ENCODE data around the gene RXRA.
"Not testable (repeated sequence)": the region's sequence is repeated elsewhere in the genome, so short reads cannot be mapped to it uniquely, and the experiment has no call there.

Gene RXRA

DNA sequence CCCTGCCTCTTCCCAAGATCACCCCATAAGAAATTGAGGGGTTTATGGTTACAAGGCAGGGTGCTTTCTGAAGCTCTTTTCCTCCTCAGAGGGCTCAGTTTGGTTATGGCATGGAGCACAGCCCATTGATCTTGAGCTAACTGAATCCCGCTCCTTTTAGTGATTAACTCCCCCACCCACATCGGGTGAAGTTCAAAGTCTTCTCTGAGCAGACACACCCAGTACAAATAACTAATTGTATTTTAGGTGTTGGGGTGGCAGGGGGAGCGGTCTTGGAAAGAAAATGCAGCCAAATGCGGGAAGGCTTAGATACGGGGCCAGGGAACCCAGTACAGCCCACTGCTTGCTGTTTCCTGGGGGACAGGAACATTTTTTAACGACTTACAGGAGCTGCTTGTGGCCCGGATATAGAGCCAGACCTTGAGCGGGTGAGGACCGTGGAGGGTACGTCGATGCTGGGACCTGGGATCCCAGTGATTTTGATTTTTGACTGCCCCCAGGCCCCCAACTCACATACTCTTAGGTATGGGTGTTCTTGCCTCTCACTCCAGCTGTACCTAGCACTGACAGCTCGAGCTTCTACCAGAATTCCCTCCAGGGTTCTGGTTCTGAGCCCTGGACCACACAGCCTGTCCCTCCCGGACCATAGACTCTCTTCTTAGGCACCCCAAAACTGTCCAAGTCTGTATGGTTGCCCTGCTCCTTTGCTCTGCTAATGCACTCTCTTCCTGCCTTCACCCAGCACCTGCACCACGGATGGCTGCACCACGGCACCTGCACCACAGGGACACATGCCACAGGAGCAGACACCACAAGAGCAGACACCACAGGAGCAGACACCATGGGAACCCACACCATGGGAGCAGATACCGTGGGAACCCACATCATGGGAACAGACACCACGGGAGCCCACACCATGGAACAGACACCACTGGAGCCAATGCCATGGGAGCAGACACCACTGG is 18.3 kb upstream of the RXRA start:
- no peak for DNase-seq (ENCODE audit: low read depth in 2 of 2)

- not testable (repeated sequence) for DNase-seq (ENCODE audit: low read depth in 2 of 2)
Measured at GRCh38 chr9:134308639-134309220, 17.5 kb upstream of the RXRA start.

DNA sequence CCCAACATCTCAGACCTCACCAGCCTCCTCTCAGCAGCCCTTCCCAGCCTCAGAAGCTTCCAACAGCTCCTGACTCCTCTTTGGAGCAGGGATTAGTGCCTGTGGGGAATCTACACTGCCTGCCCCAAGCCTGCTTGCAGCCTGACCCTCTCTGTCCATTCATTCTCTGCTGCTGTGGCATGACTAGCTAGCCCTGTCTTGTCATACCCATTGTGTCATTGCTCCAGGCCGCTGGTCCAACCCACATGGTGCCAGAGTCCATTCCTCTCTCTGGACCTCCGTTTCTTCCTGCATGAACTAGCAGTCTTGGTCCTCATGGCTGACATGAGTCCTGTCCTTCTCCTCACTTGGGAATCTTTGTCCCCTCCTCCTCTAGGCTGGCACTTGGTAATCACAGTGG is 12.8 kb upstream of the RXRA start:
- no peak for DNase-seq (ENCODE audit: low read depth in 2 of 2)

- no peak for DNase-seq (ENCODE audit: low read depth in 2 of 2)
Measured at GRCh38 chr9:134314039-134314949, 12.0 kb upstream of the RXRA start.

DNA sequence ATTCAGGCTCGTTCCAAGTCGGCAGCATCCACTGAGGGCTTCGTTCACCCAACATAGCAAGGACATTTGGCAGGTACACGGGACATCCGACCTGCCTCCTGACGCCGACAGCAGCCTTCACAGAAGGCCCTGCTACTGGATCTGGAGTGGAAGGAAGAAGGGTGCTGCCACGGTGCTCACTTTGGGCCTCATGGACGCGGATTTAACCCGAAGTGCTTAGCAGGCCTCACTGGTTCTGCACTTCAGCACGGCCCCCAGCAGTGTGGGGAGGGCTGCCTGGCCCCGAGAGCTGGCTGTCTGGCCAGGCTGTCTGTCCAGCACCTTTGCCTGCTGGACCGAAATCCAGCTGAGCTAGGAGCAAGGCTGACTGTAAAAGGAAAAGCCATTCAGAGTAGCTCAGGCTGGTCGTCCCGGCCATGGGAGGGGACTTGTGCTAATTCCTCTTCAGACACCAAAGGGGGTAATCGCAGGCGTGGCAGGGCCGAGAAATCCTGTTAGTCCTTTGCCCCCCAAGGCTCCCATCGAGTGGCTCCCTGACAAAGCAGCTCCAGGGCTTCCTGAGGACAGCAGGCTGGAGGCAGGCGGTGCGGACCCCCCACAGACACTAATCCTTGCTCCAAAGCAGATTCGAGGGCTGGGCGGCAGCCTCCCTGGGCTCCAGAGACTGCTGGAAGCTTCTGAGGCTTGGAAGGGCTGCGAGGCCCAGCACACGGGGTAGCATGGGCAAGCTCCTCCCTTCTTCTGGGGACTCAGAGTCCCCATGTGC is 11.1 kb upstream of the RXRA start:
- DNase-seq (ENCODE audit: low read depth in 2 of 2) = no peak

GRCh38 chr9:134315716-134316448 is 10.4 kb upstream of the RXRA start:
- no peak for DNase-seq (ENCODE audit: low read depth in 2 of 2)

DNA sequence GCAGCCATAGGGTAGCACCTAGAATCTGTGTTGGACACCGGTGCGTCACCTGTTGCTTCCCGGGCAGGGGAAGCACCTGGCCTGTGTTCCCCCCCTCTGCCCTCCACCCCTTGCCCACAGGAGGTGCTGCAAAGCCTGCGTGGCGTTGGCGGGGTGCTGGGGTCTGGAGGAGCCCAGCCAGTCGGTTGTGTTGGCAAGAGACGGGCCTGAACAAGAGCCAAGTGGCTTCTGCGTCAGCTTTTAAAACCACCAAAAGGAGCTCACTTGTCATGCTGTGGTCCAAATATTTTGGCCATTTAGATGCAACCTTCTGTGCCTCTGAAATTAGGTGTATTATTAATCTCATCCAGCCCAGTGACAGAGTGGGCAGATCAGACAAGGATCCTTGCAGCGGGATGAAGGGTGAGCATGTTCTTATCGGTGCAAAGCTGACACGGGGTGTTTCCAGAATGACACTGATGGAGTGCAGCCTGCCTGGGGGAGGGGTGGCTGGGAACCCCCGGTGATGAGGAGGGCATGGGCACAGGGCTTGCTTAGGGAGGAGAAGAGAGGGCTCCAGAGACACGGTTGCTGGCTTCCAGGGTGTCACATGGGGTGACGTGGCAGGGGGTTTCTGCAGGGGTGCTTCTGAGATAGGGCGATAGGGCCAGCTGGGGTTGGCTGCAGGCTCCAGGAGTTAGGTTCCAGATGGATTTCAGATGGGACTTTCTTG is 9.7 kb upstream of the RXRA start:
- no peak for DNase-seq (ENCODE audit: low read depth in 2 of 2)

DNA sequence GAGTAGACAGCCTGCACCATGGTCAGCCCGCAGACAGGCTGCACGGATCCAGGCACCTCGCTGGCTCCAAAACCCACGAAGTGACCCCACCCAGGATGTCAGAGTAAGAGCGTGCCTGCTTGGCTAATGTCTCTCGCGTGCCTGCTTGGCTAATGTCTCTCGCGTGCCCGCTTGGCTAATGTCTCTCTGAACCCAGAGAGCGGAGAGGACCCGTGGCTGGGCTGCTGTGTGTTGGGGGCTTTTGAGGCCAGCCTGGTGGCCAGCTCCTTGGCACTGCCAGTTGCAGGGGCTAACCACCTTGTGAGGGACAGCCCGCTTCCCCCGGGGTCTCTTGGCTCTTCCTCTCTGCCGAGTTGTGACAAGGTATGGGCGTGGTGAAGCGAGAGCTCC is 8.9 kb upstream of the RXRA start:
- no peak for DNase-seq (ENCODE audit: low read depth in 2 of 2)

- DNase-seq (ENCODE audit: low read depth in 2 of 2) = no peak
Measured at GRCh38 chr9:134317790-134318414, 8.4 kb upstream of the RXRA start.

- no peak for DNase-seq (ENCODE audit: low read depth in 2 of 2)
Measured at GRCh38 chr9:134318481-134318891, 7.8 kb upstream of the RXRA start.

- DNase-seq (ENCODE audit: low read depth in 2 of 2) = no peak
Measured at GRCh38 chr9:134318941-134319305, 7.3 kb upstream of the RXRA start.

DNA sequence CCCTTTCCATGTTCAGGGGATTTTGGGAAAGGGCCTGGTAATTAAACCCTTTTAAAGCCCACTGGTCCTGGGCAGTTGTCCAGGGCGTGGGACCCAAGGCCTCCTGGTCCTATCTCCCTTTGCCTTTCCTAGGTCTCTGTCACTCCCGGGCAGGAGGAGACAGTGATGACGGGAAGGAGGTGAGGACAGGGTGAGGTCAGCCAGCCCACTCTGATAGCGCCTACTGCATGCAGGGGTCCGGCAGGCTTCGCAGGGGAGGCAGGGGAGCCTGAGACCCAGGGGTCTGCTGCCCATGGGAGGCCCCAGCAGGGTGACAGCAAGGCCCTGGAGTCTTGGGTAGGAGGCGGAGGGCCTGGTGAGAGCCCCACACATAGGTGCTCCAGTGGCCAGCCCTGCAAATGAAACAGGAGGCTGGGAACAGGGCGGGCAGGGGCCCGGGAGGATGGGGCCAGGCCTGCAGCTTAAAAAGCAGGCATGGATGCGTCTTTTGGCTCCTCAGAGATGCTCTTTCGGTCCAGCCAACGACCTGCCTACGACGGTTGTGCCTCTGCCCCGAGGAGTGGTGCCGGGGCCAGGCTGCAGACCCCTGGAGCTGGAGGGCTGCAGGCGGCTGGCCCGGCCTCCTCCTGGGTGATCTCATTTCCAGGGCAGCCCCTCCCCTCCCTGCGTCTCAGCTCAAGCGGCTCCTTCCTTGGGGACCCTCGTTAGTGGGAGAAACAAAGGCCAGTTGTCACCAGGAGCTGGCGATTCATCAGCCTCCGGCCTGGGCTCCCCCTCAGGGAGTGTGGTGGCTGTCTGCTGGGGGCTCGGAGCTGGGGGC is 6.7 kb upstream of the RXRA start:
- DNase-seq (ENCODE audit: low read depth in 2 of 2) = no peak

- DNase-seq (ENCODE audit: low read depth in 2 of 2) = no peak
Measured at GRCh38 chr9:134320126-134320867, 6.0 kb upstream of the RXRA start.

GRCh38 chr9:134320868-134321471 is 5.3 kb upstream of the RXRA start:
- DNase-seq (ENCODE audit: low read depth in 2 of 2) = no peak

DNA sequence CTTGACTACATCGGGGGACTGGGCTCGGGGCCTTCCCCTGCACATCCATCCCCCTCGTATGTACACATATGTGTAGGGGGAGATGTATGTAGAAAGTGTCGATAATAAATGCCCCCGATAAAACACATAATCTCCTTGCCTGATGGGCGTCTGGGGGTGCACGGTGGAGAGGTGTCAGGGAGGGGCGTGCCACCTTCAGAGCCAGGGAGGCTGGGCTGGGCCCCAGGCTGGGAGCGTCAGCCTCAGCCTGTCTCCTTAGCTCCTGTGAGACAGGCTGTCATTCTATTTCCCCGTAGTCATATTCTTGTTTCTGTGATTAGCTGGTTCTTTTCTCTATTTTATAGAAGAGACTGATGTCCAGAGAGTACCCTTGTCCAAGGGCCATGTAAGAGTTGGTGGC is 4.7 kb upstream of the RXRA start:
- DNase-seq (ENCODE audit: low read depth in 2 of 2) = no peak

DNA sequence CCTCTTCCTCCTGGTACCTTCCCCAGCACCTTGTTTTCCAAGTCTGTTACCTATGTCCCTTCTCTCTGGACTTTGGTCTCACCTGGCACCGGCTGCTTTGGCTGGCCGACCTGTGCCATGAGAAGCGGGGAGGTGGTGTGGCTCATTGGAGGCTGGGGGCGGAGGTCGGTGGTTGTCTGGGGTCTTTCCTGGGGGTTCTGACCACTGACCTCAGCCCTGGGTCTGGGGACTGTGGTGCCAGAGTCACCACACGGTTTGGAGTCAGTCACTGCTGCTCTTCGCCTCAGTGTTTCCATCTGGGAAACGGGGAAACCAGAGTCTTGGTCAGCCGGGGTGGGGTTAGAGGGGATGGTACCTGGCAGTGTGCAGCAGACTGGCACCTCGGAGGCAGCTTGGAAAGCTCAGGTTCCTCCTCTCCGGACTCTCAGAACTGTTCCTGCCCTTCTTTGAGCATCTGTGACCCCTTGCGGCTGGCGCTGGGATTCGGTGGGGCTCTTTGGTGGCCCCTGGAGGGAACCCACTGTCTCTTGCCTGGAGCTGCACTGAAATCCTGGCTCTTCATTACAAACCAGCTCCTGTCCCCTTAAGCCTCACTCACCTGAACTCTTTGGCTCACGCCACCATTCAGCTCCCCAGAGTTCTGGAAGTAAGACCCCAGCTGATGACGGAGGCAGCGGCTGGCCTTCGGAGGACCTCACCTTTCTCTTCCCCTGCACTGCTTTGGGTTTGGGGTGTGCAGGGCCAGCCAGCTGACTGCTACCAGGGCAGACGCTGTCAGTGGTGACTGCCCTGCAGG is 4.1 kb upstream of the RXRA start:
- DNase-seq (ENCODE audit: low read depth in 2 of 2) = no peak

- DNase-seq (ENCODE audit: low read depth in 2 of 2) = no peak
Measured at GRCh38 chr9:134322781-134323241, 3.4 kb upstream of the RXRA start.
